Activated CD8-positive, alpha-beta memory T cell treated with anti-CD3 and anti-CD28 coated beads, Interleukin-2, amount 50 U/mL, for 1 hour (primary cell): ENCODE results near the gene HPS3.
"Not testable (repeated sequence)": the region's sequence is repeated elsewhere in the genome, so short reads cannot be mapped to it uniquely, and the experiment has no call there.

Experiments
- DNase-seq: peaks from one replicate; pipeline ENCODE4 v3.0.0-alpha.2; 2020; ENCODE audit errors: extremely low read depth

HPS3 gene

GRCh38 chr3:149129326-149130205 is at the start of gene HPS3:
HPS3 (plus strand) TSS chr3:149129638; CDS start chr3:149129724, 86 bp downstream.
- peak; percentile 36 for DNase-seq

GRCh38 chr3:149080011-149080698 is 49.3 kb upstream of the HPS3 start:
- DNase-seq = no peak

GRCh38 chr3:149080699-149081091 is 48.7 kb upstream of the HPS3 start:
- no peak for DNase-seq

GRCh38 chr3:149081772-149082171 is 47.7 kb upstream of the HPS3 start:
- no peak for DNase-seq

- DNase-seq = no peak
These were observed 43.6 kb upstream of the HPS3 start for GRCh38 chr3:149085828-149086231.

- peak; percentile 81 for DNase-seq
These were observed 43.0 kb upstream of the HPS3 start, which contains the start of gene HLTF for GRCh38 chr3:149086232-149086988. HLTF (minus strand) TSS chr3:149086533; CDS start chr3:149086336, 197 bp downstream.

- no peak for DNase-seq
These were observed 42.2 kb upstream of the HPS3 start for GRCh38 chr3:149087208-149087607.

GRCh38 chr3:149089395-149089794 is 40.0 kb upstream of the HPS3 start:
- no peak for DNase-seq

- no peak for DNase-seq
These were observed 39.0 kb upstream of the HPS3 start for GRCh38 chr3:149090461-149090860.

- no peak for DNase-seq
These were observed 38.5 kb upstream of the HPS3 start for GRCh38 chr3:149090907-149091306.

- DNase-seq = no peak
These were observed 37.5 kb upstream of the HPS3 start for GRCh38 chr3:149091983-149092382.

GRCh38 chr3:149095487-149095886 is 34.0 kb upstream of the HPS3 start:
- no peak for DNase-seq

GRCh38 chr3:149097987-149098386 is 31.5 kb upstream of the HPS3 start:
- DNase-seq = not testable (repeated sequence)

GRCh38 chr3:149101154-149101553 is 28.3 kb upstream of the HPS3 start:
- no peak for DNase-seq

- no peak for DNase-seq
These were observed 27.8 kb upstream of the HPS3 start for GRCh38 chr3:149101641-149102040.

- no peak for DNase-seq
These were observed 25.0 kb upstream of the HPS3 start for GRCh38 chr3:149104484-149104883.

GRCh38 chr3:149114458-149114857 is 15.0 kb upstream of the HPS3 start:
- DNase-seq = no peak

GRCh38 chr3:149115114-149115513 is 14.3 kb upstream of the HPS3 start:
- DNase-seq = no peak

- no peak for DNase-seq
These were observed 10.7 kb upstream of the HPS3 start for GRCh38 chr3:149118724-149119123.

GRCh38 chr3:149119466-149119865 is 10.0 kb upstream of the HPS3 start:
- no peak for DNase-seq

- no peak for DNase-seq
These were observed 9.1 kb upstream of the HPS3 start for GRCh38 chr3:149120051-149120972.
